ENCODE results near the gene SLC1A7.
A peak's percentile ranks its signal among the peaks of the same experiment; 100 is the strongest.

SLC1A7 gene

DNA sequence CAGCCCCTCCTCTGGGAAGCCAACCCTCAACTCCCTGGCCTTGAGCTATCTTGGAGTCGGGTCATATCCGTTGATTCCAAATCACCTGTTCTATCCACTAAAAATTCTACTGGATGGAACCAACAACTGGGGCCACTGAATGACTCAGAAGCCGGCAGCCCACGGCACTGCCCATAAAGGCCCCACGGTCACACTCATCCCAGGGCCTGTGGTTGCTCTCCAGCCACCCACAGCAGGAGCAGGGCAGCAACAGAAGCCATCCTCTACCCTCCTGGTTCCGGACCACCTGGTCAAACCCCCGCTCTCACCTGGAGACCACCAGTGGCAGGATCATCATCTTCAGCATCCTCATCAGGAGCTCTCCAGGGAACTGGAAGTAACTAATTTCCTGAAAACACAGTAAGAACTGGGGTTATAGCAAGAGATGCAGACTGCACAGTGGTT lies 8.4 kb downstream of the SLC1A7 start:
- DNase-seq (ENCODE audit: low read depth in 2 of 2), result no peak

DNA sequence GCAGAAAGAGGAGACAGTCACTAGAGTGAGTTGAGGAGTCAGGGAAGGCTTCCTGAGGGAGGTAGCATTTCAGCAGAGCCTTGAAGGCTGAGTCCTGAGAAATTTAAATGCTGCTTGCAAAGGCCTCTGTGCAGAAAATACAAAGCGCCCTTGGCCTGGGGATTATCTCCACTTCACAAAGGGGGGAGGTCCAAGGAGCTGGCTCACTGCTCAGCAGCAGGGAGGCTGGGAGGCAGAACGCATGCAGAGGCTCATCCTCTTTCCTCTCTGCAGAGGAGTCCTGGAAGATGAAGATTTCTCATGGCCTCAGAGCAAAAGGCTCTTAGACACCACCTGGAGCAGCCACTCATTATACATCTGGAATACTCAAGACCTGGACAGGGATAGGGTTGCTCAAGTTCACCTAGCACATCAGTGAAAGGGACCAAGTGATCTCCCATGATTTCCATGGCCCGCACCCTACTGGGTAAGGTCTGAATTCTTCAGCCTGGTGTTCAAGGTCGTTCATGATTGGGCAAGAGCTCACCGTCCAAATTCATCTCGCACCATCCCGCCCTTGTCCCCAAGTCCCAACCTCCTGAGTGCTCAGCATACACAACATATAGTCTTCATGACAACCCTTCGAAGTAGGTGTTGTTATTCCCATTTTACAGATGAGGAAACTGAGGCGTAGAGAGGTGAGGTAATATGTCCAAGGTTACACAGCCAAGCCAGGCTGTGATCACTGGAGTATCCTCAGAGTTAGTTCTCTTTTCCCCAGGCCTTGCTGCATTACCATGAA lies 9.0 kb downstream of the SLC1A7 start:
- DNase-seq (ENCODE audit: low read depth in 2 of 2), result no peak

- DNase-seq (ENCODE audit: low read depth in 2 of 2), result no peak
These were observed 10.3 kb downstream of the SLC1A7 start for GRCh38 chr1:53132176-53132575.

DNA sequence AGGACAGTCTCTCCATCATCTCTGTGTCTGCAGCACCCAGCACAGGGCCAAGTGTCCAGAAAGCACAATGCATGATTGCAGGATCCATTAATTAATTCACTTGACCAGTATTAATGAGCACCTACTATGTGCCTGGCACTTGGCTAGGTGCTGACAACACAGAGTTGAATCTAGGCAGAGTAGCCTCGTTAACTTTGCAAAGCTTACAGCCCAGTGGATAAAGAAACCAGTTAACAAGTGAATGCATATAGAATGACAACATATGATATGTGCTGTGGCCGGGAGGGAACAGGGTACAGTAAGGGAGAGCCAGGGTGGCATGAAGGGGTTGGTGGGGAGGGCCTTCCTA lies 10.9 kb downstream of the SLC1A7 start:
- DNase-seq (ENCODE audit: low read depth in 2 of 2), result no peak

GRCh38 chr1:53130878-53131589 lies 11.4 kb downstream of the SLC1A7 start:
- no peak for DNase-seq (ENCODE audit: low read depth in 2 of 2)

DNA sequence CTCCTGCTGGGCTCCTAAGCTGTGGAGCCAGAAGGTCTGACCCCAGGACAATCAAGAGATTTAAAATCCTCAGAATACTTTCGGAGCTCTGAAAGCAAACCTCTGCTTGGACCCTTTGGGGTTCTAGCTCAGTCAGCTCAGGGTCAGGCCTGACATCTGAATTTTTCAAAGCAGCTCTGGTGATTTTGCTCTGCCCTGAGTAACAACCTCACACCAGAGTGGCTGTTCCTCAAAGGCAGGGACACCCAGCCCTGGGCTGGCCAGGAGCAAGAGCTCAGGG lies 11.9 kb downstream of the SLC1A7 start:
- DNase-seq (ENCODE audit: low read depth in 2 of 2), result no peak

- DNase-seq (ENCODE audit: low read depth in 2 of 2), result no peak
These were observed 12.4 kb downstream of the SLC1A7 start for GRCh38 chr1:53129891-53130597.

DNA sequence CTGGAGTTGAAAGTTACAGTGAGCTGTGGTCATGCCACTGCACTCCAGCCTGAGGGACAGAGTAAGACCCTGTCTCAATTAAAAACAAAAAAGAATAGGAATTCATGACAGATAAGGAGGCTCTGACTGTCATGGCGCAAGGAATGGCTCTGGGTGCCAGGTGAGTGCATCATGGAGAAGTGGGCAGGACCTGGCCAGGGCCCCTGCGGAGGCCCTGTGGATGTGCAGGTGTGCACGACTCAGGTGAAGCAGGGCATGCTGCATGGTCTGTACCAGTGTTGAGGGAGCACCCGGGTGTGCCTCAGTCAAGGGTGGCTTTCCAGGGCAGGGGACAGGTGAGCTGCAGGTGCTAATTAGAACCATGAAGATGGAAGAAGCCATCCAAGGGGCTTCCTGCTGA lies 14.0 kb downstream of the SLC1A7 start:
- DNase-seq (ENCODE audit: low read depth in 2 of 2), result no peak

- no peak for DNase-seq (ENCODE audit: low read depth in 2 of 2)
These were observed 14.9 kb downstream of the SLC1A7 start for GRCh38 chr1:53127546-53127945.

DNA sequence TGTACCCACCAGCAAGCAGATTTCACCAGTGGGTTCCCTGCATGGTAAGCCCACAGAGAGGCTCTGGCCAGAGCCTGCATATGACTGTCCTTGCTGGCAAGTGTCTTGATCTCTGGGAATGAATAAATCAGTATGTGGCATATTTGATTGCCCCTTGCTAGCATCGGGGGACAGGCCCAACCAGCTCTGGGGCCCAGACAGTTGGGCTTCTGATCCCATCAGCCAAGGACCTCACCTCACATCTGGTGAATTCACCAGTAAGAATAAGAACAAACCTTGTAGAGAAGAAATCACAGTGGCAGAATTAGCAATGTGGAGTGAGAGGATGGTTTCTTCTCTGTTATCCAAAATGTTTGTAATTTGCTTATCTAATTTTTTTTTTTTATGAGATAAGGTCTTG lies 15.9 kb downstream of the SLC1A7 start:
- no peak for DNase-seq (ENCODE audit: low read depth in 2 of 2)

- no peak for DNase-seq (ENCODE audit: low read depth in 2 of 2)
These were observed 16.6 kb downstream of the SLC1A7 start for GRCh38 chr1:53125623-53126360.

DNA sequence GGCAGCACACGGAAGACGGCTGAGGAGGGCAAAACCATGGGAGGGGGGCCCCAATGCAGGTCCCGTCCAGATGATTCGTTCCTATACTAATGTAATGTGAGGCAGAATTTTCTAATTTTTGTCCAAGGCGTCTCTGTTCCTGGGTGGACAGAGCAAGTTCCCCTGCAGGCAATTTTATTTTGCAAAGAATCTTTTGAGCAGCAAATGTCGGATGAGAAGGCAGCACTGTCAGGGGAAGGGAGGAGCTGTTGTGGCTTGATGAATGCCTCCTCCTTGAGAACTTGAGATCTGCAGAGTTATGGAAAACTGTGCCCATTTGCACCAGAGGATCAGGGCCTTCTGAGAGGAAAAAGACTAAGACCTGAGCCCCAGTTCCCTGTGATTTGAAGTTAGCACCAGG lies 17.3 kb downstream of the SLC1A7 start:
- no peak for DNase-seq (ENCODE audit: low read depth in 2 of 2)

DNA sequence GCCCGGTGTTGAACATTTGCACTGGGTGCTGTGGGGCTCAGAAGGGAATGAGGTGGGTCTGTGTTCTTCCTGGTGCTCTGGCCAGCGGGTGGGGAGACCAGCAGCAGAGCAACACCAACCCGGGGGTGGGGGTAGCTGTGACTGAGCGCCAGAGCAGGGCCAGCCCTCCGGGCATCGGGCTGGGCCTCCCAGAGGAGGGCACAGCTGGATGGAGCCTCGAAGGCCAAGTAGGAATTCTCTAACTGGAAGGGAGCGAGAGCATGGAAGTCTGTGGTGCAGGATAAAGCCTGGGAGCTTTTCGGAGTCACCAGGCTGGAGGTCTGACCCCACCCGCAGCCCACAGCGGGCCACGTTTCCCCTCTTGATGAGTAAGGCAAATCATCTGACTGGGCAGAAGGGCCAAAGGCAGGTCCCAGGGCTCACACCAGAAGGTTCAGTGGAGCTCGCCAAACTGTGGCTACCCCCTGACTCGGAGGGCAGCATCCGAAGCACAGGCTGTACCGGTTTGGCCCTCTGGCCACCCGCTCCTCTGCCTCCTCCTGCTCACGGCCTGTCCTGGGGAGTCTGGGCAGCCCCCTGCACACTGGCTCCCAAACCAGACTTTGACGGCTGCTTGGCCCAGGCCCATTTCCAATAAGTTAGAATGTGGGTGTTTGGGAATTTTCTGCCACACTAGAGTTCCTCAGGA lies 18.8 kb downstream of the SLC1A7 start:
- no peak for DNase-seq (ENCODE audit: low read depth in 2 of 2)

DNA sequence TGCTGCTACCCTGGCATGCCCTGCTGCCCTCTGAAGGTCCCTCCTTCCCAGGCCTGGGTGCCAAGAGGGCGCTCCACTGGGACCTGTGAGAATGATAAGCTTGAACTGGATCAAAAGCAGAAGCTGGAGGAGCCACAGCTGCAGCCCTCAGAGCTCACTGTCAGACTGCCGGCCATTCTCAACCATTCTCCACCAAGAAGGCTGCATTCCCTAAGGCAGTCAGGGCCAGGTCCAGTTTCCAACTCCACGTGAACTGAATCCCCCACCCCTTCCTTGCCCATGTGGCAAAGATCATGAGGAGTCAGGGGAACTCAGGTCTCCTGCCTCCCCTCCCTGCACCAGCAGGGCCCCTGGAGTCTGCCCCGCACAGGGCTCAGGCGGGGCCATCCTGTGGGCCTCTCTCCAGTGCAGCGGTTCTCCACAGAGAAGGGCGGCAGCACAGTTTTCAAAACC lies 19.5 kb downstream of the SLC1A7 start:
- DNase-seq (ENCODE audit: low read depth in 2 of 2), result no peak

- DNase-seq (ENCODE audit: low read depth in 2 of 2), result no peak
These were observed 20.1 kb downstream of the SLC1A7 start for GRCh38 chr1:53122201-53122885.

GRCh38 chr1:53121319-53122172 lies 20.9 kb downstream of the SLC1A7 start:
- DNase-seq (ENCODE audit: low read depth in 2 of 2), result peak in 1 of 2 experiments; percentile 37

DNA sequence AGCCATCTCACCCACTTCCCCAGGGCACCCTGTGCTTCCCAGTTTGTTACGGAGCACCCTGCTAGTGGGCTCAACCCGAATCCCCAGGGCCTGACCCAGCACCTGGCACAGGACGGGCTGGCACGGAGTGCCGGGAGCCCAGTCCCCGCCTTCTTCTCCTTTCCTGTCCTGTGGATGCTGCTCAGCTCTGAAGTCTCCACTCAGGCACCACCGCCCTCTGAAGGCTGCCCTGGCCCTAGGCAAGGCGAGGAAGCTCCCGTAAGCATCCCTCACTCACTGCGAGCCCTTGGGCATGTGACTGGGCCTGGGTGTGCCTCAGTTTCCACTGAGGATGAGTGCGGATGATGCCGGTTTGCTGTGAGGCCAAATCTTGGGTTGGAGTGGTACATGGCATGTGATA lies 21.8 kb downstream of the SLC1A7 start:
- no peak for DNase-seq (ENCODE audit: low read depth in 2 of 2)

DNA sequence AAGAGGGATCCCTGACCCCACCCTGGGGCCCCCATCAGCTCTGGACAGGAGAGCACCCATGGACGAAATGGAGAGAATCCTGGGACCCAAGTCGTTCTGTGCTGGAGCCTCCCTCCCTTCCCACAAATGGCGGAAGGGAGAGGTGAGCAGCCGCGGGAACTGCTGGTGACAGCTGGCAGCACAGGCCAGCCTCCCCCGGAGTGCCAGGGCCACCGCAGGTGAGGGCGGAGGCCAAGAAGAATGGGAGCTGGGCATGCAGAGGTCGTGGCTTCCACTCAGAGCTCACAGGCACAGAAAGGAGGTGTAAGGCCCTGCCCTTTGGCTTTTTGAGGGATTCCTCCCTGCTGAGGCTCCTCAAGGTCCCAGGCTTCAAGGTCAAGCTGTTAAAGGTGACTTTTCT lies 24.6 kb downstream of the SLC1A7 start:
- DNase-seq (ENCODE audit: low read depth in 2 of 2), result no peak

DNA sequence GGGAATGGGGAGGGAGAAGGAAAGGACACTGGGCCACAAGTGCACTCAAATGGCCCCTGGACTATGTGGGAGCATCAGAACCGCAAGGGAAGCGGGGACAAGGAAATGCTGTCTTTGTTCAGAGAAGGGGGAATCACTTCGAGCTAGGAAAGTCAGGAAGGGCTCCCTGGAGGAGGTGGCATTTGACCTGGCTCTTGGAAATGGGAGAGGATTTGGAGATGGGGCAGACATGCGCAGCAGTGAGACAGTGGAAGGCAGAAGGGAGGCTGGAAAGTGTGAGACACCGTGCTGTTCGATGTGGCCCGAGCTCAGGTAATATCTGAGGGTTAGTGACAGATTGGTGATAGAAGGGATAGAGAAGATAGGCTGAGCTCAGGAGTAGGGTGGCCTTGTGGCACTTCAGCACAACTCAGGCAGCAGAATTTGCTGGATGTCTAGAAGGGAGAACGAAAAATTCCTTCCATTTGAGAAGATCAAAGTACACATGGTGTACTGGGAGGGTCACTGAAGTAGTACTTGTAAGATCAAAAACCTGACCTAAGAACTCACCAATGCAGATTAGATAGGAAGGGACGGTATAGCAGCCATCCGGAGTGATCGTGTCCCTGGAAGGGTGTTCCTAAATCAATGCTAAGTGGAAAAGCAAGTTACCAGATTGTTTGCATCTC lies 25.4 kb downstream of the SLC1A7 start:
- no peak for DNase-seq (ENCODE audit: low read depth in 2 of 2)
